Measurements from ENCODE around the gene FAM114A1. TPM values are rescaled to one million over a fixed set of nuclear protein-coding genes. Genes with fewer than 3 reads are reported as not detected.

FAM114A1 gene
- total and polyA plus RNA-seq, 2 experiments from 2014 or later: 13.0 to 14.5 TPM

DNA sequence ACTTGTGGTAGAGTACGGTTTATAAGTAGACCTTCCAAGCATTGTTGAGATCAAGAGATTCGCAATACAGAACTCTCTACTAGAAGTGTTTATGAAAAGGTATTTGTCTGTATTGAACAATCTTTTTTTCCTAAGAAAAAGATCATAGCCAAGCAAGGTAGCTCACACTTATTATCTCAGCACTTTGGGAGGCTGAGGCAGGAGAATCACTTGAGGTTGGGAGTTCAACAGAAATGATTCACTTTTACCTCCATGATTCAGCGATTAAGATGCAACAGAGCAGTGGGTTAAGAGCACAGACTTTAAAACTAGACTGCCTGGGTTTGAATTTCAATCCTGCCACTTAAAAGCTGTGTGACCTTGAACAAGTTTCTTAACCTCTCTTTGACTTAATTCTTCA, 90.3 kb downstream of the FAM114A1 start:
- H3K27ac ChIP-seq (ENCODE audit: low read depth): no peak overlapping the region
- no peaks in the 10 kb centered on the region for H3F3A ChIP-seq (replicated peaks; ENCODE audit: low read depth)
- no peaks in the 10 kb centered on the region for H3K36me3 Mint-ChIP-seq (ENCODE audit: low read depth)
- no peak overlapping the region for H3K4me2 ChIP-seq
- H3K79me2 ChIP-seq (replicated peaks; ENCODE audit: insufficient read depth): no peaks in the 10 kb centered on the region
- H3K27me3 ChIP-seq (ENCODE audit: insufficient read depth): no peaks in the 10 kb centered on the region
- no peak for DNase-seq (ENCODE audit: low spot score)
- no peaks in the 10 kb centered on the region for H3K36me3 ChIP-seq (ENCODE audit: insufficient read depth)
- H3K27me3 Mint-ChIP-seq (ENCODE audit: insufficient read depth, low read depth, poor library complexity): peaks cover 1% of the 10 kb centered on the region
- TF ChIP-seq REST (IDR thresholded peaks at IDR 0.05; ENCODE audit: unreplicated experiment) (no peak), EZH2 (IDR thresholded peaks at IDR 0.05; ENCODE audit: low read depth, unreplicated experiment) (no peak), ZNF331 (CRISPR knock-in tag; IDR thresholded peaks at IDR 0.05; ENCODE audit: low read depth) (no peak), CREB1 (CRISPR knock-in tag; IDR thresholded peaks at IDR 0.05; ENCODE audit: low read depth) (no peak), EZH2phosphoT487 (IDR thresholded peaks at IDR 0.05; ENCODE audit: unreplicated experiment) (no peak), JUNB (IDR thresholded peaks at IDR 0.05; ENCODE audit: unreplicated experiment) (no peak), POLR2AphosphoS5 (IDR thresholded peaks at IDR 0.05; ENCODE audit: low read depth) (no peak), STAT1 (IDR thresholded peaks at IDR 0.05; ENCODE audit: unreplicated experiment) (no peak), NANOG (IDR thresholded peaks at IDR 0.05; ENCODE audit: borderline replicate concordance) (no peak), ZNF114 (CRISPR knock-in tag; IDR thresholded peaks at IDR 0.05) (no peak)
- TF ChIP-seq, protein P1, sequence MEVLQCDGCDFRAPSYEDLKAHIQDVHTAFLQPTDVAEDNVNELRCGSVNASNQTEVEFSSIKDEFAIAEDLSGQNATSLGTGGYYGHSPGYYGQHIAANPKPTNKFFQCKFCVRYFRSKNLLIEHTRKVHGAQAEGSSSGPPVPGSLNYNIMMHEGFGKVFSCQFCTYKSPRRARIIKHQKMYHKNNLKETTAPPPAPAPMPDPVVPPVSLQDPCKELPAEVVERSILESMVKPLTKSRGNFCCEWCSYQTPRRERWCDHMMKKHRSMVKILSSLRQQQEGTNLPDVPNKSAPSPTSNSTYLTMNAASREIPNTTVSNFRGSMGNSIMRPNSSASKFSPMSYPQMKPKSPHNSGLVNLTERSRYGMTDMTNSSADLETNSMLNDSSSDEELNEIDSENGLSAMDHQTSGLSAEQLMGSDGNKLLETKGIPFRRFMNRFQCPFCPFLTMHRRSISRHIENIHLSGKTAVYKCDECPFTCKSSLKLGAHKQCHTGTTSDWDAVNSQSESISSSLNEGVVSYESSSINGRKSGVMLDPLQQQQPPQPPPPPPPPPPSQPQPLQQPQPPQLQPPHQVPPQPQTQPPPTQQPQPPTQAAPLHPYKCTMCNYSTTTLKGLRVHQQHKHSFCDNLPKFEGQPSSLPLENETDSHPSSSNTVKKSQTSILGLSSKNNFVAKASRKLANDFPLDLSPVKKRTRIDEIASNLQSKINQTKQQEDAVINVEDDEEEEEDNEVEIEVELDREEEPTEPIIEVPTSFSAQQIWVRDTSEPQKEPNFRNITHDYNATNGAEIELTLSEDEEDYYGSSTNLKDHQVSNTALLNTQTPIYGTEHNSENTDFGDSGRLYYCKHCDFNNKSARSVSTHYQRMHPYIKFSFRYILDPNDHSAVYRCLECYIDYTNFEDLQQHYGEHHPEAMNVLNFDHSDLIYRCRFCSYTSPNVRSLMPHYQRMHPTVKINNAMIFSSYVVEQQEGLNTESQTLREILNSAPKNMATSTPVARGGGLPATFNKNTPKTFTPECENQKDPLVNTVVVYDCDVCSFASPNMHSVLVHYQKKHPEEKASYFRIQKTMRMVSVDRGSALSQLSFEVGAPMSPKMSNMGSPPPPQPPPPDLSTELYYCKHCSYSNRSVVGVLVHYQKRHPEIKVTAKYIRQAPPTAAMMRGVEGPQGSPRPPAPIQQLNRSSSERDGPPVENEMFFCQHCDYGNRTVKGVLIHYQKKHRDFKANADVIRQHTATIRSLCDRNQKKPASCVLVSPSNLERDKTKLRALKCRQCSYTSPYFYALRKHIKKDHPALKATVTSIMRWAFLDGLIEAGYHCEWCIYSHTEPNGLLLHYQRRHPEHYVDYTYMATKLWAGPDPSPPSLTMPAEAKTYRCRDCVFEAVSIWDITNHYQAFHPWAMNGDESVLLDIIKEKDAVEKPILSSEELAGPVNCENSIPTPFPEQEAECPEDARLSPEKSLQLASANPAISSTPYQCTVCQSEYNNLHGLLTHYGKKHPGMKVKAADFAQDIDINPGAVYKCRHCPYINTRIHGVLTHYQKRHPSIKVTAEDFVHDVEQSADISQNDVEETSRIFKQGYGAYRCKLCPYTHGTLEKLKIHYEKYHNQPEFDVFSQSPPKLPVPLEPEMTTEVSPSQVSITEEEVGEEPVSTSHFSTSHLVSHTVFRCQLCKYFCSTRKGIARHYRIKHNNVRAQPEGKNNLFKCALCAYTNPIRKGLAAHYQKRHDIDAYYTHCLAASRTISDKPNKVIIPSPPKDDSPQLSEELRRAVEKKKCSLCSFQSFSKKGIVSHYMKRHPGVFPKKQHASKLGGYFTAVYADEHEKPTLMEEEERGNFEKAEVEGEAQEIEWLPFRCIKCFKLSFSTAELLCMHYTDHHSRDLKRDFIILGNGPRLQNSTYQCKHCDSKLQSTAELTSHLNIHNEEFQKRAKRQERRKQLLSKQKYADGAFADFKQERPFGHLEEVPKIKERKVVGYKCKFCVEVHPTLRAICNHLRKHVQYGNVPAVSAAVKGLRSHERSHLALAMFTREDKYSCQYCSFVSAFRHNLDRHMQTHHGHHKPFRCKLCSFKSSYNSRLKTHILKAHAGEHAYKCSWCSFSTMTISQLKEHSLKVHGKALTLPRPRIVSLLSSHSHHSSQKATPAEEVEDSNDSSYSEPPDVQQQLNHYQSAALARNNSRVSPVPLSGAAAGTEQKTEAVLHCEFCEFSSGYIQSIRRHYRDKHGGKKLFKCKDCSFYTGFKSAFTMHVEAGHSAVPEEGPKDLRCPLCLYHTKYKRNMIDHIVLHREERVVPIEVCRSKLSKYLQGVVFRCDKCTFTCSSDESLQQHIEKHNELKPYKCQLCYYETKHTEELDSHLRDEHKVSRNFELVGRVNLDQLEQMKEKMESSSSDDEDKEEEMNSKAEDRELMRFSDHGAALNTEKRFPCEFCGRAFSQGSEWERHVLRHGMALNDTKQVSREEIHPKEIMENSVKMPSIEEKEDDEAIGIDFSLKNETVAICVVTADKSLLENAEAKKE (CRISPR knock-in tag; IDR thresholded peaks at IDR 0.05): no peak
- TF ChIP-seq, protein P2, sequence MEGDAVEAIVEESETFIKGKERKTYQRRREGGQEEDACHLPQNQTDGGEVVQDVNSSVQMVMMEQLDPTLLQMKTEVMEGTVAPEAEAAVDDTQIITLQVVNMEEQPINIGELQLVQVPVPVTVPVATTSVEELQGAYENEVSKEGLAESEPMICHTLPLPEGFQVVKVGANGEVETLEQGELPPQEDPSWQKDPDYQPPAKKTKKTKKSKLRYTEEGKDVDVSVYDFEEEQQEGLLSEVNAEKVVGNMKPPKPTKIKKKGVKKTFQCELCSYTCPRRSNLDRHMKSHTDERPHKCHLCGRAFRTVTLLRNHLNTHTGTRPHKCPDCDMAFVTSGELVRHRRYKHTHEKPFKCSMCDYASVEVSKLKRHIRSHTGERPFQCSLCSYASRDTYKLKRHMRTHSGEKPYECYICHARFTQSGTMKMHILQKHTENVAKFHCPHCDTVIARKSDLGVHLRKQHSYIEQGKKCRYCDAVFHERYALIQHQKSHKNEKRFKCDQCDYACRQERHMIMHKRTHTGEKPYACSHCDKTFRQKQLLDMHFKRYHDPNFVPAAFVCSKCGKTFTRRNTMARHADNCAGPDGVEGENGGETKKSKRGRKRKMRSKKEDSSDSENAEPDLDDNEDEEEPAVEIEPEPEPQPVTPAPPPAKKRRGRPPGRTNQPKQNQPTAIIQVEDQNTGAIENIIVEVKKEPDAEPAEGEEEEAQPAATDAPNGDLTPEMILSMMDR (conservative IDR thresholded peaks at IDR 0.05; ENCODE audit: low read depth in 2 of 2): no peak
- TF ChIP-seq, protein P3, sequence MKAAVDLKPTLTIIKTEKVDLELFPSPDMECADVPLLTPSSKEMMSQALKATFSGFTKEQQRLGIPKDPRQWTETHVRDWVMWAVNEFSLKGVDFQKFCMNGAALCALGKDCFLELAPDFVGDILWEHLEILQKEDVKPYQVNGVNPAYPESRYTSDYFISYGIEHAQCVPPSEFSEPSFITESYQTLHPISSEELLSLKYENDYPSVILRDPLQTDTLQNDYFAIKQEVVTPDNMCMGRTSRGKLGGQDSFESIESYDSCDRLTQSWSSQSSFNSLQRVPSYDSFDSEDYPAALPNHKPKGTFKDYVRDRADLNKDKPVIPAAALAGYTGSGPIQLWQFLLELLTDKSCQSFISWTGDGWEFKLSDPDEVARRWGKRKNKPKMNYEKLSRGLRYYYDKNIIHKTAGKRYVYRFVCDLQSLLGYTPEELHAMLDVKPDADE (IDR thresholded peaks at IDR 0.05): no peak
- H2AFZ ChIP-seq: no peak overlapping the region
- no peak overlapping the region for H3K4me3 Mint-ChIP-seq
- H3K4me1 Mint-ChIP-seq: no peaks in the 10 kb centered on the region
- H3K4me3 ChIP-seq: no peak overlapping the region
- H3K9me3 Mint-ChIP-seq: no peaks in the 10 kb centered on the region
- no peak for ATAC-seq
- no peaks in the 10 kb centered on the region for H4K20me1 ChIP-seq (replicated peaks; ENCODE audit: insufficient read depth)
- peaks cover 7% of the 10 kb centered on the region; the same call in 1 of the 2 replicates for H3K9me2 ChIP-seq (ENCODE audit: insufficient read depth)
- H3K27ac Mint-ChIP-seq: no peak overlapping the region
- H3K4me1 ChIP-seq (ENCODE audit: insufficient read depth): no peaks in the 10 kb centered on the region

Measured in GM23338 (cell line).